Measurements from ENCODE around the gene IQCC. TPM values are rescaled to one million over a fixed set of nuclear protein-coding genes. Genes with fewer than 3 reads are reported as not detected.

The IQCC gene
- polyA plus RNA-seq (5.6 and 7.5 TPM in 2 replicates), polyA minus RNA-seq (5.2 and 5.6 TPM in 2 replicates)

- H3K36me3 ChIP-seq (ENCODE audit: insufficient read depth, low read length), result no peaks in the 10 kb centered on the region
- no peaks in the 10 kb centered on the region for H3K27me3 ChIP-seq (ENCODE audit: insufficient read depth, low read depth, low read length)
- no peak for TF ChIP-seq SMC3 (conservative IDR thresholded peaks at IDR 0.05; ENCODE audit: poor library complexity)
- peak; percentile 26 for TF ChIP-seq CTCF (IDR thresholded peaks at IDR 0.05; ENCODE audit: poor library complexity, severe bottlenecking)
- peak; percentile 95 for TF ChIP-seq POLR2AphosphoS5 (IDR thresholded peaks at IDR 0.05)
- no peak for TF ChIP-seq RAD21 (conservative IDR thresholded peaks at IDR 0.05)
- peak; percentile 56 for TF ChIP-seq REST (IDR thresholded peaks at IDR 0.05; ENCODE audit: borderline replicate concordance)
- TF ChIP-seq EP300 (conservative IDR thresholded peaks at IDR 0.05; ENCODE audit: poor library complexity, severe bottlenecking), result peak; percentile 53
- peak; percentile 59 for TF ChIP-seq TAF1 (IDR thresholded peaks at IDR 0.05; ENCODE audit: low read depth)
- TF ChIP-seq MXI1 (conservative IDR thresholded peaks at IDR 0.05; ENCODE audit: poor library complexity, severe bottlenecking), result peak; percentile 77
- no peak for TF ChIP-seq EZH2 (IDR thresholded peaks at IDR 0.05; ENCODE audit: borderline replicate concordance, insufficient read depth, low read length, poor library complexity, severe bottlenecking)
- H3K9me2 ChIP-seq (ENCODE audit: insufficient read depth, low read length), result no peaks in the 10 kb centered on the region
- H3K4me3 ChIP-seq (ENCODE audit: low read length), result peak within 1 kb of the TSS; percentile 76
- peak within 1 kb of the TSS; percentile 94 for H3K4me2 ChIP-seq (ENCODE audit: low read length)
- no peaks in the 10 kb centered on the region for H3F3A ChIP-seq (ENCODE audit: insufficient read depth, low read length, poor library complexity, severe bottlenecking)
- peak within 1 kb of the TSS; percentile 73 for H3K27ac ChIP-seq (ENCODE audit: low read length)
- no peaks in the 10 kb centered on the region for H4K20me1 ChIP-seq (ENCODE audit: insufficient read depth)
- no peaks in the 10 kb centered on the region for H3K9me3 ChIP-seq (ENCODE audit: low read length)
- H3K79me2 ChIP-seq (replicated peaks; ENCODE audit: insufficient read depth, low read length), result peaks cover 7% of the 10 kb centered on the region
- peak within 1 kb of the TSS; percentile 79 for H3K9ac ChIP-seq (ENCODE audit: low read length)
- peak within 1 kb of the TSS; percentile 40 for H2AFZ ChIP-seq (ENCODE audit: low read depth, low read length)
Observed at GRCh38 chr1:32205401-32206370, at the start of gene IQCC. Gene IQCC, plus strand, starts transcription at chr1:32205671. Its CDS starts 11 bp downstream, at chr1:32205682.

GRCh38 chr1:32159189-32159588, 46.3 kb upstream of the IQCC start:
- no peak overlapping the region for H3K9ac ChIP-seq (ENCODE audit: low read length)
- no peaks in the 10 kb centered on the region for H3K9me3 ChIP-seq (ENCODE audit: low read length)
- TF ChIP-seq EP300 (conservative IDR thresholded peaks at IDR 0.05; ENCODE audit: poor library complexity, severe bottlenecking), result no peak
- no peak for TF ChIP-seq POLR2AphosphoS5 (IDR thresholded peaks at IDR 0.05)
- no peak for TF ChIP-seq SMC3 (conservative IDR thresholded peaks at IDR 0.05; ENCODE audit: poor library complexity)
- no peak for TF ChIP-seq RAD21 (conservative IDR thresholded peaks at IDR 0.05)
- no peak for TF ChIP-seq EZH2 (IDR thresholded peaks at IDR 0.05; ENCODE audit: borderline replicate concordance, insufficient read depth, low read length, poor library complexity, severe bottlenecking)
- TF ChIP-seq REST (IDR thresholded peaks at IDR 0.05; ENCODE audit: borderline replicate concordance), result no peak
- no peak for TF ChIP-seq TAF1 (IDR thresholded peaks at IDR 0.05; ENCODE audit: low read depth)
- TF ChIP-seq MXI1 (conservative IDR thresholded peaks at IDR 0.05; ENCODE audit: poor library complexity, severe bottlenecking), result no peak
- no peak for TF ChIP-seq CTCF (IDR thresholded peaks at IDR 0.05; ENCODE audit: poor library complexity, severe bottlenecking)
- H4K20me1 ChIP-seq (ENCODE audit: insufficient read depth), result no peaks in the 10 kb centered on the region
- H3K27ac ChIP-seq (ENCODE audit: low read length), result no peak overlapping the region
- no peaks in the 10 kb centered on the region for H3K9me2 ChIP-seq (ENCODE audit: insufficient read depth, low read length)
- peaks cover 3% of the 10 kb centered on the region for H3K36me3 ChIP-seq (ENCODE audit: insufficient read depth, low read length)
- no peaks in the 10 kb centered on the region for H3K27me3 ChIP-seq (ENCODE audit: insufficient read depth, low read depth, low read length)
- H3F3A ChIP-seq (ENCODE audit: insufficient read depth, low read length, poor library complexity, severe bottlenecking), result no peaks in the 10 kb centered on the region
- H3K4me2 ChIP-seq (ENCODE audit: low read length), result no peak overlapping the region
- H3K4me3 ChIP-seq (ENCODE audit: low read length), result no peak overlapping the region
- H2AFZ ChIP-seq (ENCODE audit: low read depth, low read length), result no peak overlapping the region
- no peaks in the 10 kb centered on the region for H3K79me2 ChIP-seq (replicated peaks; ENCODE audit: insufficient read depth, low read length)
